GM18517 (cell line): Measurements from ENCODE around the gene GCHFR.

Experiments used
- ATAC-seq: cut with Tn5 transposase; IDR thresholded peaks from one replicate; pipeline ENCODE4 v1.9.1; 2021; ENCODE audit warnings: mild to moderate bottlenecking, moderate library complexity; ENCODE audit not compliant: unreplicated experiment

GCHFR gene

DNA sequence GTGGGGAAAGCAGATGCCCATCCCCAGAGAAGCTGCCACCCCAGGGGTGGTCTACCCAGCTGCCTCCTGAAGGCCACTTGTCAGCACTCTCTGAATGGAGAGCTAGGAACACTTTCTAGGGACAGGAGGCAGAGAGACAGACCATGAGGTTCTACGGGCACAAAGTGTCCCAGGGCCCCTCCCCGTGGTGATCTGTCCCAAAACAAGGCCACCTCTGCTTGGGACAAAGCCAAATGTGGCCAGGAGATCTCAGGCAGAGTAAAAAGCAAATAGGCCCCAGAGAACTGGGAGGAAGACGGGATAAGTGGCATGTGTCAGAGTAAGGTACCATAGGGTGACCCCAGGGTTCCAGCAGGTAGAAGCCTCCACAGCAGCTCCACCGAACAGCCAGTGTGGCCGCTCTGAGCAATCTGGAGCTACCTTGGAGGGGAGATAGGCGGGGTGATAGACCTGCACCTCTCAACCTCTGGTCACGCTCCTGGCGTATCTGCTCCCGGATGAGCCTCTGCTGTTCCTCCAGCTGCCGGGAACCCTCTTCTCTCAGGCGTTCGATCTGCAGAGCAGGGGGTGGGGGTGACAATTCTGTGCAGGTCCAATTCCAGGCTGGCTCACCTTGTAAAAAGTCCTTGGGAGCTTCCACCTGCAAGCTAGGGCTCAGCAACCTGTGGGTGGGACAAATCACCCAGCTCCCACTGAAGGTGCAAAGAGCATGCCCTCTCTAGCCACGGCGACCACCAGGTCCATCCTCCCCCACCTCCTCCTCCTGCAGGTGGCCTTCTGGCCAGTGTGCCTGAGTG, 12.1 kb downstream of the GCHFR start:
- no peak for ATAC-seq

DNA sequence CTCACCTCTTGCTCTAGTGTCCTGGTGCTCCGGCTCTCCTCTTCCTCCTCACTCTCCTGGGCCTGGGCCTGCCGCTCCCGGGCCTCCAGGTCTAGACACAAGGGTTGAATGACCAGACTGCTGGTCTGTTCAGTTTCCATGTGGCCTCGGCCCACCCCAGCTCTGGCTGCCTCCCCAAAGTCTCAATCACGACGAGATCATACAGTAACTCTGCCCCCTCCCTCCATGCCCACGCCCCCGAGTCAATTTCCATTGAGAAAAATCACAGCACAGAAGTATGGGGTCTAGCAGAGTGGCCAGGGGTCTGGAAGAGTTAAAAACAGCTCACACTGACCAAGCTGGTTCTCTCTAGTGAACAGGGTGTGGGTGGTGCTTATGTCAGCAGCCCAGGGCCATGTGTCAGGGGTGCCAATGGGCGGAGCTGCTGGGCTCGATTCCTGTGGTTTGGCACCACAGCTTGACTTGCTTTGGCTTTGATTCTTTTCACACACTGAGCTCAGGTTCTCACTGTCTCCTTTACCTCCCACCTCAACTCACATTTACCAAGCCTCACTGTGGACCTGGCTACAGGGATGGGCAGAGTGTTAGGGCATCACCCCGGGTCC, 12.8 kb downstream of the GCHFR start:
- ATAC-seq = no peak

DNA sequence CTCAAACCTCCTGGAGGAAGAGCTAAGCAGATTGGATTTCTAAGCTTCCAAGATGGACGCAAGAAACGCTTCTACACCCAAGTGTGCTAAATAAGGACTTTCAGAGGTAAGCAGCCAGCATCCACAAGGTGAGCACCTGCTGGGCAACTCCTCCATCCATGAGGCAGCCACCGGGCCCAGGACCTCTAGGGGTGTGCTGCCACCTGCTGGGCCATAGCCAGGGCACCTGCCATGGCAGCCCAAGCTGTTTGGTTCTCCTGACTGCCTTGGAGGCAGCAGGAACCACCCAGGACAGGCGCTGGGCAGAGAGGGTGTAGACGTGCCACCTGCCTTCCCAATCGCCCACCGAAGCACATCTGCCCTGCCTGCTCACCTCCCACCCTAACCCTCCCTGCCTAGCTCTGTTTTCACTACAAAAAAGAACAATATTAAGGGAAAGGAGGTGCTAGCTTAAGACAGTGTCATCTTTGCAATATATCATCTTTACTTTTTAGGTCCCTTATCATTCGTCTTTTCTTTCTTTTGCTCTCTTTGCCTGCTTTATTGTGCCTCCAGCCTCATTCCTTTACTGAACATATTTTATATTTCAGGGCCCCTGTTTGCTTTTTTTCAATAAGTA, 18.9 kb downstream of the GCHFR start:
- no peak for ATAC-seq

DNA sequence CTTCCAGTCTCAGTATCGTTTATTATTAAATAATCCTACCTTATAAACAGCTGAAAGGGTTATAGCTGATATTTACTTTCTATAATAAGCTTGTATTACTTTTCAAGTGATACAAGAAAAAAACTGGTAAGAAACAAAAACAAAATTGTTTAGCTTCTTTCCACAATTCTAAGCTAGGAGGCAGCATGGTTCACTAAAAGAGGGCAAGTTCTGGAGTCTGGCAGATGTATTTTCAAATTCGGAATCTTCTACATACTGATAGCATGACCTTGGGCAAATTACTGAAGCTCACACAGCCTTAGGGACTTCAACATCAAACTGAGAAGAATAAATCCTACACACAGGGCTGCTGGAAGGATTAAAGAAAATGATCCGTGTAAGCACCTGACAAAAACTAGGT, 21.3 kb downstream of the GCHFR start:
- no peak for ATAC-seq

DNA sequence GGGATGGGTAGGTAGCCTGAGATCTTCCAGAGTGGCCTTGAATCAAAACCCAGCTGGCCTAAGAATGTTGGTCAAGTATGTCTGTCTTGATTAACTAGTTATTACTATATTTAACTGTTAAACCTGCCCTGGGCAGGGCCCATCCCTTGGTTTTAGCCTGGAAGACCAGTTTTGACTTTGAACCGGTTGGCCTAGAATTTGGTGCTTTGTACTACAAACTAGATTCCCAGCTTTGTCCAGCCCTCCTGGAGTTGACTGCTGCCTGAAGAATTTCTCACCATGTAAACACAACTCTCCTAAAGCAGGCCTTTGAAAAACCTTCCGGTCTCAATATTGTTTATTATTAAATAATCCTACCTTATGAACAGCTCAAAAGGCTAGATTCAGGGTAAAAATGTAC, 21.9 kb downstream of the GCHFR start:
- no peak for ATAC-seq

DNA sequence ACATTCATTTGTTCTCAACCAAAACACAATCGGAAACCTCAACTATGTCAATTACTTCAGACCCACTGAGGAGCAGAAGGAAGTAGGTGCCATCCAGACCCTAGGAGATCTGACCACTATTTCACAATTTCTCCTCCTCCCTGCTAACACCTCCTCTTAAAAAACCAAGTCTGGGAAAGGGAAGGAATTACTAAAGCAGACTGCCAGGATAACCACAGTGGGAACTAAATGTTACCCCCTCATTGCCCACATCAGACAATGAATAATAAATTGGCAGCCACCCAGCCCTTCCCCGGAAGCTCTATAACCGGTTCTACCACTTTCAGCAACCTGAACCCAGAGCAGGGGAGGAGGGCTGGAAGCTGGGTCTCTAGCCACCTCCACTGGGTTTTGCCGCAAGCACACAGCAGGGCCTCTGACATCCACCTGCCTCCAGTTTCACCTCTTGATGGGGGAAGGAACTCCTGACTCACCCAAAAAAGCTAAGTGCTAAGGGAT, 23.5 kb downstream of the GCHFR start:
- no peak for ATAC-seq

DNA sequence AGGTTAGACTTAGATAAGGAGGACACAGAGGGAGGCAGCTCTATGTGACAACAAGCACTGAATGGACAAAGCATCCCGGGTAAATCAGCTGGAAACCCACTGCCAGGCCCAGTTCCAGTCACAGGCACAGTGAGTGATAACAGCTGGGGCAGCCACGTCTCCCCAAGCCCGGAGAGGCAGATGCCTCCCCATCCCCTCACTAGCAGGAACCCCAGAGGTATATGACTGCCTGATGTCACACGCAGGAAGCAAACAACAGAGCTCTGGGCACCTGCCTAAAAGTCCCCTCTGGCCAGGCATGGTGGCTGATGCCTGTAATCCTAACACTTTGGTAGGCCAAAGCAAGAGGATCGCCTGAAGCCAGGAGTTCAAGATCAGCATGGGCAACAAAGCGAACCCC, 24.1 kb downstream of the GCHFR start:
- ATAC-seq = no peak

DNA sequence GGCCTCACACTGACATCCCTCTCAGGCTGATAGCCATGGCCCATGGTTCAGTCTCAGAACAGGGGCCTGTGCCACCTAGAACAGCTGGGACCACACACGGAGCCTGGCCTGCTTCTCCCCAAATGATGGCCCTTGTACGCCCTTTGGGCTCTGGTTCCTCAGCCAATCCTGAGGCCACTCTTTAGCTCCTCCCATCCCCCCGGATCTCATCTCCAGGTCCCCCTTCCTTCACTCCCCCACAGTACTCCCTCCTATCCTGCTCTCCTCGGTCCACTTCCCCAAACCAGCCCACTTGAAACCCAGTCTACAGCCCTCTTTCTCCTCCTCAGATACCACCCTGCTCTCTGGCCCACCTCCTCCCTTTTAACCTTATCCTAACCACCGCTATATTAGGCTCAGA, 25.3 kb downstream of the GCHFR start:
- no peak for ATAC-seq

DNA sequence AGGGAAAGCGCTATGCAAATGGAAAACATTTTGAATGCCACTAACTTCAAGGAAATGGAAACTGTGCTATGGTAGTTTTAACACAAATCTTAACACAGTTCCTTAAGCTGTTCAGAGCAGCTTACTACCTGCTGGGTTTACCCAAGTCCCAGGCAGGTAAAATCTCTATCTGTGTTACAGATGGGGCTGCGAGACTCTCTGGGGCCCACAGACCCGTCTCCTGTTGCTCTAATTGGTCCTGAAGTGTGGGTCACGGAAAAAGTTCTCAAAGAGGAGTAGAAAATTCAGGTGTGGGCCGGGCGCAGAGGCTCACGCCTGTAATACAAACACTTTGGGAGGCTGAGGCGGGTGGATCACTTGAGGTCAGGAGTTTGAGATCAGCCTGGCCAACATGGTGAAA, 26.1 kb downstream of the GCHFR start:
- no peak for ATAC-seq

DNA sequence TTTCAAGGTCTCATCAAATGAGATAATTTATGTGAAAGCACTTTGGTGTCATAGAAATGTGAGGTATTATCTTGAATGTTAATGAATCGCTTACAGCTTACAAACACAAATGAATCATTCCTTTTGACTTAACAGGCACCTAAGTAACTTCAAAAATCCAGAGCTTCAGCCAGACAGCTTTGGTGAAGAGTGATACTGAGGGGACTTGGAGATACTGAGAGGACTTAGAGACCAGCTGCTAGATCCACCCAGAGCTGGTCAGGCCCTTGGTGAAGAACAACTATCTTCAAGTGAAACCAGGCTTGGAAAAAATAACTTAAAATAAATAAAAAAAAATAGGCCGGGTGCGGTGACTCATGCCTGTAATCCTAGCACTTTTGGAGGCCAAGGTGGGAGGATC, 26.9 kb downstream of the GCHFR start:
- ATAC-seq = no peak

DNA sequence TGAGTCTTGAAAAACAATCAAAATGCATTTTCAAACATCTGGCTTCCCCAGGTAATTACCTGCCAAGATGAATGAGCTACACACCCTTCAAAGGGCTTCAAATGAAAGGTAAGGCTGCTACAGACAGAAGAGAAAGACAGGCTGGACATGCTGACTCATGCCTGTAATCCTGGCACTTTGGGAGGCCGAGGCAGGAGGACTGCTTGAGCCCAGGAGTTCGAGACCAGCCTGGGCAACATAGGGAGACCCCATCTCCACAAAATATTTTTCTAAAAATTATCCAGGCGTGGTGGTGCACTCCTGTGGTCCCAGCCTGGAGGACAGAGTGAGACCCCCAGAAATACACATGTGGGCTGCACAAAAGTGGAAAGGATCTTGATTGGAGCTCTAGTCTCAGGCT, 28.5 kb downstream of the GCHFR start:
- no peak for ATAC-seq

DNA sequence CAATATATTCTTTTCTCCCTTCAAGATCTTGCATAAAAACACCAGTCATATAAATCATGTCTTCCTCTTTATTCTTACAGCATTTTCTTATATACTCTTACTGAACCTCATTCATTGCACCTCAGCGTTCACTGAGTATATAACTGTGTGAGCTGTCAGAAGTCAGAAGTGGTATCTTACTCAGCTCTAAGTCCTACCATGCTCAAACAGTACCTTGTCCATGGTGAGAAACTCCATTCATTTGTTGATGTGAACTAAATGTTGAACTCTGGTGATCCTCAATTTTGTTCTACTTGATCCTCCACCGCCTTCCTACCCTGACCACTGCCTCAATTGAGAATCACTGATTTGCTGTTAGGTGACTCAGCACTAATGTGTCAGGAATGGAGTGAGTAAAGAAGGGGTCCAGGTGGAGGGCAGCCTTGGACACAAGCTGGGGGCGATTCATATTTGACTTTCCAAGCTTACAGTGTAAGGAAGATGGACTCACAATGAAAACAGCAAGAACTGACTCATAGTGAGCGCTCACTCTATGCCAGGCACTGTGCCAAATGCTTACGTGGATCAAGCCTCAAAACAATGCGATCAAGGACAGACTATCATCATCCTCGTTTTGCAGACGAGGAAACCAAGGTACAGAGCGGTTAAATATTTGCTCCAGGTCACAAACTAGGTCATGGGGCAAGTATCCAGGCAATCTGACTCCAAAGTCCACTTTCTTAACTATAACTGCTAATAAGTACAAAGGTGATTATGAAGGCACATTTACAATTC, 29.5 kb downstream of the GCHFR start:
- no peak for ATAC-seq

DNA sequence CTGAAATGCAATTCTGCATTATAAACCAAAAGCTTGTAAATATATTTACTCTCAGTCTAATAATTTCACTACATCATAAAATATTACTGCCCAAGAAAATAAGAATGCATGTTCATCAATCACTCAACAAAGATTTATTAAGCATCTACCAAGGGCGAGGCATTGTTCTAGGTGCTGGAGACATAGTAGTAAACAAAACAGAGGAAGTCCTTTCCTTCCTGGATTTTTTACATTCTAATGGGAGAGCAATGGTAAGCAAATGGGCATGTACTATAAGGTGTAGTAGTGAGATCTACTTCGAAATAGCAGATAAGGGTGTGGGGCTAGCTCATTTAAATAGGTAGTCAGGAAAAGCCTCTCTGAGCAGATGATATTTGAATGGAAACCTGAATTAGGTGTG, 32.2 kb downstream of the GCHFR start:
- no peak for ATAC-seq

DNA sequence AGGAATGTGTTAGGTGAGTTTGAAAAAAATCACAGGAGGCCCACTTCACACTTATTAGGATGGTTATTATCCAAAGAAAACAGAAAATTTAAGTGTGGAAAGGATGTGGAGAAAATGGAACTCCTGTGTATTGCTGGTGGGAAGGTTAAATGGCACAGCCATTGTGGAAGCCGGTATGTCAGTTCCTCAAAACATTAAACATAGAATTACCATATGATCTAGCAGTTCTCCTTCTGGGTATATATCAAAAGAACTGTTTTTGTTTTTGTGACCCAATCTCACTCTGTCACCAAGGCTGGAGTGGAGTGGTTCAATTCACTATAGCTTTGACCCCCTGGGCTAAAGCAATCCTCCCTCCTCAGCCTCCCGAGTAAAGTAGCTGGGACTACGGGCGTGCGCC, 32.6 kb downstream of the GCHFR start:
- no peak for ATAC-seq

DNA sequence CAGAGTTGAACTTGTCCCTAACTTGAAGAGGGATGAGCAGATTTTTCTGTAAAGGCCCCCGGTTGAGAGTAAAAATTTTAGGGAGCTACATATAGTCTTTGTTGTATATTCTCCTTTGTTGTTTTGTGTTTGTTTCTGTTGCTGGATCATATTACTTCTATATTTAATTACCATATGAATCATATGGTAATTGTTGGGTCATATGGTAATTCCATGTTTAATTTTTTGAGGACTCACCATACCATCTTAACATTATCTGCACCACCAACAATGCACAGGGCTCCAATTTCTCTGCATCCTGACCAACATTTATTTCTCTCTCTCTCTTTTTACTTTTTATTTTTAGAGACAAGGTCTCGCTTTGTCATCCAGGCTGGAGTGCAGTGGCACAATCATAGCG, 35.7 kb downstream of the GCHFR start:
- ATAC-seq = no peak

DNA sequence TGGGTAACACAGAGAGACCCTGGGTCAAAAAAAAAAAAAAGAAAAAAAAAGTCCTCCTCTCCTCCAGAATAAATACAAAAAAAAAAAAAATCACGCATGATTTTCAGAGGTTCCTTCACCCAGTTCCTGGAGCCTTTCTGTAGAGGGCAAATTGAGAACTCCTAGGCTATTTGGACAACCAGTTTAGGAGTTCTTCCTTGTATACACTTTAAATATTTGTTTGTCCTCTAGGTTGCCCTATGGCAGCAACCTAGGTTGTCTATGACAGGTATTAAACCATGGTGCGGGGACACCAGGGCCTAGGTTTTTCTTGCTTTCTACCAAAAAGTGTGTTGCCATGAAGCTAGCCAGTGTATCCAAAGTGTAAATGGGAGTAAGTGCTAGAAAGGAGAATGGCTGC, 39.2 kb downstream of the GCHFR start:
- no peak for ATAC-seq

DNA sequence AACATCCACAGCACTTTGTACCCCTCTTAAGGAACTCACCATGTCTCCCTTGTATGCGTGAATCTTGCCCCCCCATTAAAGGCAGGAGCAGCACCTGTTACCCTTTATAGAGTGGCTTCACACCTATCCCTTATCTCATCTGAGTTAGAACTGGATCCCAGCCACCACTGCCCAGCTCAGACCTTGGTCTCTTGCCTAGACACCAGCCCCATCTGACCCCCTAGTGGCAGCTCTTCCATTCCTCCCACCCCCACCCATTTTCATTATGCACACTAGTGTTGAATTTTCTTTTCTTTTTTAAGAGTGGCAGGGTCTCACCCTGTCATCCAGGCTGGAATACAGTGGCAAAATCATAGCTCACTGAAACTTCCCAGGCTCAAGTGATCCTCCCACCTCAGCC, 39.8 kb downstream of the GCHFR start:
- no peak for ATAC-seq

DNA sequence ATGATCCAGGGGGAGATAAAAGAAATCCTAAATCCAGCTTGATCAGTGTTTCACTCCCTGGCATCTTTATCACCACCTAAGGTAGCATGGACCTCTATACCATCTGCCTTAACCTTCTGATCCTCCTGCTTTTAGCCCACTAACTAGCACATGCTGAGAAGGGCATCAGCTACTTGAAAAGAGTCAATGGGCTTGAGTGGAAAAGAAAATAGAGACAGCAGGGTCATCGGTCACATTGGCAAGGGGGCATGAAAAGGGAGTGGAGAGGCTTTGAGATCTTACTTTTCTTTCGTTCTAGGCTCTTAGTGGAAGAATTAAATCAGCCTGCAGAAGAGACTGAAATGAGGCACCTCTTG, 42.8 kb downstream of the GCHFR start:
- no peak for ATAC-seq

DNA sequence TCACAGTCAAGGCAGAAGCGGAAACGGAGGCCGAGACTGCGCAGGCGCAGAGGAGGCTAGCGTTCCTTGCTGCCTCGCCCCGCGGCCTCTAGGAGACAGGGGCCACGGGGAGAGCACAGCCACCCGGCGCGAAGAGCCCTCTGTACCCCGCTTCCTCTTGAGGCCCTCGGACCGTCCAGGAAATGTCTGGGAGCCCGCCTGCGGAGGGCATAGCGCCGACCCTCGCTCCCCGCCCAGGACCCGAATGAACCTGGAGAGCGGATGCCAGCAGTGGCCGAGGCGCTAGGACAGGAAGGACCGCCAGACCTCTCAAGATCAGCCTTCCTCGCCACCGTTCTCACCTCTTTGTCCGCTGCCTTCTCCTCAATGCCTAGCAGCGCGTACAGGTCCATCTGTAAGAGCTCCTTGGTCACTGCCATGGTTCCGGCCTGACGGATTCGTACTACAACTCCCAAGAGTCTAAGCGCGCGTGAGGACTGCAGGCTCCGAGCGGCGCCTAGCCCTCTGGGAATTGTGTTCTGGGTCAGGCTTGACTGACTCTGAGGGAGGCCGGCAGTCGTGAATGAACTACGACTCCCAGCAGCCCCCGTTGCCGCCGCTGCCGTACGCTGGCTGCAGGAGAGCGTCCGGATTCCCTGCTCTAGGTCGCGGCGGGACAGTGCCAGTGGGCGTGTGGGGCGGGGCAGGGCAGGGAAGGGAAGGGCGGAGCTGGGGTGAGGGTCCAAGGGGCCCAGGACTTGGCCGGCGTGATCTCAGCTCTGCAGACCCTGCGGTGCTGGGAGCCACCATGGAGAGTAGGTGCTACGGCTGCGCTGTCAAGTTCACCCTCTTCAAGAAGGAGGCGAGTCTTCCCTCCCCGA, 43.4 kb downstream of the GCHFR start, which contains the start of the genes DNAJC17 and ZFYVE19:
DNAJC17 (minus strand) TSS at position 446 of the 860 bp plus-strand sequence; CDS start at position 419, 27 bp downstream.
ZFYVE19 (plus strand) TSS at position 62 of the 860 bp plus-strand sequence; CDS start at position 563, 501 bp downstream.
- ATAC-seq = peak; percentile 94

DNA sequence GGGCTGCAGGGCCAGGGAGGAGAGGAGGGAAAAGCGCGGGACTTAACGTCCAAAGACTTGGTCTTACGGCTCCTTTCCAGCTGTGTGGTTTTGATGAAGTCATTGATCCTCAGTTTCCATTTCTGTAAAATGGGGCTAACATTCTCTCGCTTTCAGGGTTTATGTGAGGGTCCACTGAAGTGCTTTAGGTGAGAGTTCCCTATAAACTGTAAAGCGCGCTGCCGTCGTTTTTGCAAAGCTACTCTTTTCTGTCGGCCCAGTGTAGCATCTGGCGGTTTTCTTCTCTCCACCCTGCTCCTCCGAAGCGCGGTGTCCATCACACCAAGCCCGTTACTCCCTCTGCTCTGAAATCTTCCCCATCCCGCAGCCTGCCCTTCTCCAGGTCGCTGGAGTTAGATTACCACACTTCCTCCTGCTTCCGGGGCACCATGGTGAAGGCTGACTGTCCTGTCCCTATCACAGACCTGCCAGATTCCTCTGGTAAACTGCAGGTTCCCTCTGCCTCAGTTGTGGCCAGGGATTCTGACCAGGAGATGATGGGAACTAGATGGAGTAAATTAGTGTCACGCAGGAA, 44.1 kb downstream of the GCHFR start:
- peak; percentile 2 for ATAC-seq
